D721Med (cell line): ENCODE data around the gene HEATR3.

Source experiments
- DNase-seq: peaks from one replicate; pipeline ENCODE4 v3.0.0; 2011; ENCODE audit warnings: low spot score; ENCODE audit not compliant: insufficient read length
- FAIRE-seq: peaks from 2 replicates; lab custom pipeline; 2011; peaks lifted over from hg19 to GRCh38; lab: Jason Lieb, UNC
- CTCF ChIP-seq: IDR thresholded peaks from 2 replicates; pipeline ENCODE4 v1.5.1; 2012; ENCODE audit warnings: mild to moderate bottlenecking, control low read depth; ENCODE audit not compliant: insufficient read depth; ENCODE audit errors: missing control alignments

Gene HEATR3

GRCh38 chr16:50058091-50058771 lies 7.5 kb upstream of the HEATR3 start:
- FAIRE-seq = no peak
- no peak for TF ChIP-seq CTCF
- no peak for DNase-seq

- no peak for DNase-seq
- no peak for TF ChIP-seq CTCF
- no peak for FAIRE-seq
Measured at GRCh38 chr16:50059111-50059510, 6.7 kb upstream of the HEATR3 start.

GRCh38 chr16:50059669-50060068 lies 6.1 kb upstream of the HEATR3 start:
- no peak for TF ChIP-seq CTCF
- DNase-seq = no peak
- no peak for FAIRE-seq

GRCh38 chr16:50061326-50061725 lies 4.4 kb upstream of the HEATR3 start:
- no peak for TF ChIP-seq CTCF
- no peak for FAIRE-seq
- DNase-seq = no peak

- FAIRE-seq (no peak), DNase-seq (no peak)
- no peak for TF ChIP-seq CTCF
Measured at GRCh38 chr16:50065241-50065623, 538 bp upstream of the HEATR3 start.

- DNase-seq = no peak
- no peak for TF ChIP-seq CTCF
- FAIRE-seq = no peak
Measured at GRCh38 chr16:50066482-50067289, 916 bp downstream of the HEATR3 start.

GRCh38 chr16:50067290-50067853 lies 1.6 kb downstream of the HEATR3 start:
- no peak for DNase-seq
- TF ChIP-seq CTCF = peak; percentile 40
- FAIRE-seq = no peak
